Cardiac fibroblast (primary cell): Measurements from ENCODE around the gene WFDC1.
A peak's percentile ranks its signal among the peaks of the same experiment; 100 is the strongest.

Source experiments
- DNase-seq, 2 donors: peaks; one replicate each; pipeline versions ENCODE4 v3.0.0 to v3.0.0-alpha.2; 2010; ENCODE audit warnings: low read depth in 2 of 2
- H3K4me3 ChIP-seq, 2 donors: replicated peaks in 1 of 2; 1 replicate in 1 of 2; 2 replicates in 1 of 2; pipeline ENCODE4 v1.5.1; 2011; ENCODE audit warnings: low read depth in 2 of 2, low read length in 2 of 2, mild to moderate bottlenecking in 2 of 2, moderate library complexity in 1 of 2
- CTCF ChIP-seq: IDR thresholded peaks from one replicate; pipeline ENCODE4 v1.5.1; 2011; ENCODE audit warnings: low read depth, mild to moderate bottlenecking, low read length, inconsistent platforms

WFDC1 gene

GRCh38 chr16:84295203-84295860 lies 654 bp downstream of the WFDC1 start:
- no peak for TF ChIP-seq CTCF
- DNase-seq: no peak
- peak overlapping the region in 1 of 2 donors; percentile 22 for H3K4me3 ChIP-seq

- no peak overlapping the region for H3K4me3 ChIP-seq
- no peak for DNase-seq
- no peak for TF ChIP-seq CTCF
These were observed 3.8 kb downstream of the WFDC1 start for GRCh38 chr16:84298376-84298899.

GRCh38 chr16:84299734-84300440 lies 5.2 kb downstream of the WFDC1 start:
- TF ChIP-seq CTCF: no peak
- DNase-seq: no peak
- H3K4me3 ChIP-seq: no peak overlapping the region

- no peak for TF ChIP-seq CTCF
- H3K4me3 ChIP-seq: no peak overlapping the region
- DNase-seq: peak in 1 of 2 donors; percentile 23
These were observed 7.7 kb downstream of the WFDC1 start for GRCh38 chr16:84302111-84302954.

GRCh38 chr16:84303023-84303422 lies 8.3 kb downstream of the WFDC1 start:
- DNase-seq: peak in 1 of 2 donors; percentile 41
- H3K4me3 ChIP-seq: no peak overlapping the region
- TF ChIP-seq CTCF: no peak

GRCh38 chr16:84303516-84303915 lies 8.8 kb downstream of the WFDC1 start:
- no peak for DNase-seq
- no peak for TF ChIP-seq CTCF
- no peak overlapping the region for H3K4me3 ChIP-seq
